HG03442 (cell line): ENCODE measurements around the gene HECA.
"Not testable (repeated sequence)": the region's sequence is repeated elsewhere in the genome, so short reads cannot be mapped to it uniquely, and the experiment has no call there.

Experiments used
- ATAC-seq: cut with Tn5 transposase; IDR thresholded peaks from one replicate; pipeline ENCODE4 v1.9.1; 2021; ENCODE audit warnings: mild to moderate bottlenecking, moderate library complexity; ENCODE audit not compliant: unreplicated experiment

HECA gene

GRCh38 chr6:139134817-139135577 is at the start of gene HECA:
Gene HECA (plus strand): TSS chr6:139135080. CDS start chr6:139135397, 317 bp downstream.
- peak; percentile 83 for ATAC-seq

GRCh38 chr6:139091826-139092225 is 43.1 kb upstream of the HECA start:
- no peak for ATAC-seq

GRCh38 chr6:139099984-139100383 is 34.9 kb upstream of the HECA start:
- ATAC-seq, result peak; percentile 95

- ATAC-seq, result no peak
These were observed 27.8 kb upstream of the HECA start for GRCh38 chr6:139107051-139107450.

- no peak for ATAC-seq
These were observed 26.5 kb upstream of the HECA start for GRCh38 chr6:139108378-139108777.

GRCh38 chr6:139109558-139109957 is 25.3 kb upstream of the HECA start:
- ATAC-seq, result no peak

GRCh38 chr6:139112146-139112545 is 22.7 kb upstream of the HECA start:
- no peak for ATAC-seq

GRCh38 chr6:139112561-139112960 is 22.3 kb upstream of the HECA start:
- no peak for ATAC-seq

- ATAC-seq, result no peak
These were observed 20.1 kb upstream of the HECA start for GRCh38 chr6:139114746-139115145.

GRCh38 chr6:139115989-139116758 is 18.7 kb upstream of the HECA start:
- ATAC-seq, result no peak

- no peak for ATAC-seq
These were observed 17.1 kb upstream of the HECA start for GRCh38 chr6:139117734-139118133.

- ATAC-seq, result no peak
These were observed 15.3 kb upstream of the HECA start for GRCh38 chr6:139119552-139119951.

- ATAC-seq, result not testable (repeated sequence)
These were observed 12.1 kb upstream of the HECA start for GRCh38 chr6:139122823-139123222.

- ATAC-seq, result peak; percentile 100
These were observed 9.8 kb upstream of the HECA start for GRCh38 chr6:139124887-139125672.

GRCh38 chr6:139126255-139126654 is 8.6 kb upstream of the HECA start:
- no peak for ATAC-seq

- no peak for ATAC-seq
These were observed 7.9 kb upstream of the HECA start for GRCh38 chr6:139126931-139127330.

GRCh38 chr6:139129284-139129683 is 5.6 kb upstream of the HECA start:
- no peak for ATAC-seq

- no peak for ATAC-seq
These were observed 3.1 kb upstream of the HECA start for GRCh38 chr6:139131736-139132280.

GRCh38 chr6:139133262-139134063 is 1.4 kb upstream of the HECA start:
- peak; percentile 24 for ATAC-seq

GRCh38 chr6:139134064-139134395 is 850 bp upstream of the HECA start:
- ATAC-seq, result no peak
